ENCODE measurements around the gene CXCR5.

Gene CXCR5

DNA sequence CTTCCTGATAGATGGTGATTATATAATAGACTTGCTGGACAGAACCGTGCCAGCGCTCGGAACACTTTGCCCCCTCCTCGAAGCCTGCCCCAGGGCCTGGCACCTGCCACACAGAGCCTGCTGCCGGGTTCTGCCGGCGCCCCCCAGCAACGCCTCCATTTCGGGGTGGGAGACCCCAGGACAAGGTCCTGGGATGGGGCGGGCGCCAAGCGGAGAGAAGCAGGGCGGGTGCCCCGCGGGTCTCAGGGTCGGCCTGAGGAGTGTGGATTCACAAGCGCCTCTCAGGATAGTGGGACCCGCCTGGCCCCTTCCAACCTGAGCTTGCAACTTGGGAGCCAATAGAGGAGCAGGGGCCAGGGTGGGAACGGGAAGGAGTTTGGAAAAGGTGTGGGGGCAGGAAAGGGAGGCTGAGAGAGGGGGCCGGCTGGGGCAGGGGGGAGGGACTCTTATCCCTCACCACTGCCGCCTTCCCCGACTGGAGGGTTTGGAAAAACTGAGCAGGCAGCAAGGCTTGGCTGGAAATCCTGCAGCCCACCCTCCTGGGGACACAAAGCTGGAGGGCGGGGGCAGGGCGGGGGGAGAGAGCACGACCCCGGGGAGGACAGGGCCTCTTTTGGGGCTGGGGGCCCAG lies 45.3 kb downstream of the CXCR5 start:
- DNase-seq = peak; percentile 74

- DNase-seq = peak; percentile 76
These were observed 45.9 kb downstream of the CXCR5 start for GRCh38 chr11:118929501-118930093.

DNA sequence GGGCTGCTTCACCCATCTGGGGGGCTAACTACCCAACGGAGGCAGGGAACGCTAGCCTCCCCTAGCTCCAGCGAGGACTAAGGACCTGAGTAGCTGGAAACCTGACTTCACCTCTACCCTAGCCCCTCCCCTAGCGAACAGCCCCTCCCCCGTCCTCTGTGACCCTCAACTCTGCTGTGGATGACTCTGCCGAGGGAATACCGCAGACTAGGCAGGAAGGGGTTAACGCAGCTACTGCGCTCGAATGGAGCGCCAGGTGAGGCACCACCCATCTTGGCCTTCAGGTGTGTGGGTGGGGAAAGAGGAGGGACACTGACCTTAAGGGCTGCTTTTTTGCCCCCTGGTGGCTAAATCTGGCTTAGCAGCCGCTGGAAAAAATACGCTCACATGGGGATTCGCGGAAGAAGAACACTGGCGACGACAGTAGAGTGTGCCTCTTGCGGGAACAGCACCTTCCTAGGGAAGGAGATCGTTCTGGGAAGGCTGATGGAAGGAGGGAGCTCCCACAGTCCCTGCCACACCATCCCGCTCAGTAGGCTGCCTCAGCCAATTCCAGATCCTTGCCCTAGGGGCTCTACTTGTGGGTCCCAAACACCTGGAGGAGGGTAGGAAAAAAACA lies 46.5 kb downstream of the CXCR5 start:
- DNase-seq = peak; percentile 80

GRCh38 chr11:118931571-118931970 lies 47.9 kb downstream of the CXCR5 start:
- no peak for DNase-seq

DNA sequence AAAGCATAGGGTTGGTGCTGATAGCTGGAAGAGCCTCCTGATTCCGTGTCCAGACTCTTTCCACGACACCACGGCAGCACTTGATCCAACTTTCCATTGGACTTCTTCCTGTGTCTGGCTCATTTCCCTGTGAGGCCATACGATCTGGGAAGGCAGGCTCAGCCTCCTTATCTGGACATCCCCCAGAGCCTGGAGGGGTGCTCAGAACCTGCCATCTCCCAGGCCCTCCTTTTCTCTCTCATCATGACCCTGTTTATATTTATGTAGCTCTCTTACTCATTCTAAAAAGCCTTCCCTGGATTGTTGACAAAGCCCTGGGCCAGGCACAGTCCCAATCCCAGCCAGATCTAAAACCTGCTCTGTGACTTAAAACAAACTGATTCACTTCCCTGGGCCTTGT lies 49.8 kb downstream of the CXCR5 start:
- DNase-seq = no peak

DNA sequence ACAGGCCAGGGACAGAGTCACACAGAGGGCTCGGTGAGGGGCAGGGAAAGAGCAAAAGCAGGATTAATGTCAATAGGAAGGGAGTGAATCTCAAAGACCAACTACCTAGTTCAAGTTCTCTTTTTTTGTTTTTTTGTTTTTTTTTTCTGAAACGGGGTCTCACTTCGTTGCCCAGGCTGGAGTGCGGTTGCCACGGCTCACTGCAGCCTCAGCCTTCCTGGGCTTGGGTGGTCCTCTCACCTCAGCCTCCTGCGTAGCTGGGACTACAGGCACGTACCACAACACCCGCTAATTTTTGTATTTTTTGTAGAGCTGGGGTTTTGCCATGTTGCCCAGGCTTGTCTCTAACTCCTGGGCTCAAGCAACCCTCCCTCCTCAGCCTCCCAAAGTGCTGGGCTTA lies 51.7 kb downstream of the CXCR5 start:
- no peak for DNase-seq

DNA sequence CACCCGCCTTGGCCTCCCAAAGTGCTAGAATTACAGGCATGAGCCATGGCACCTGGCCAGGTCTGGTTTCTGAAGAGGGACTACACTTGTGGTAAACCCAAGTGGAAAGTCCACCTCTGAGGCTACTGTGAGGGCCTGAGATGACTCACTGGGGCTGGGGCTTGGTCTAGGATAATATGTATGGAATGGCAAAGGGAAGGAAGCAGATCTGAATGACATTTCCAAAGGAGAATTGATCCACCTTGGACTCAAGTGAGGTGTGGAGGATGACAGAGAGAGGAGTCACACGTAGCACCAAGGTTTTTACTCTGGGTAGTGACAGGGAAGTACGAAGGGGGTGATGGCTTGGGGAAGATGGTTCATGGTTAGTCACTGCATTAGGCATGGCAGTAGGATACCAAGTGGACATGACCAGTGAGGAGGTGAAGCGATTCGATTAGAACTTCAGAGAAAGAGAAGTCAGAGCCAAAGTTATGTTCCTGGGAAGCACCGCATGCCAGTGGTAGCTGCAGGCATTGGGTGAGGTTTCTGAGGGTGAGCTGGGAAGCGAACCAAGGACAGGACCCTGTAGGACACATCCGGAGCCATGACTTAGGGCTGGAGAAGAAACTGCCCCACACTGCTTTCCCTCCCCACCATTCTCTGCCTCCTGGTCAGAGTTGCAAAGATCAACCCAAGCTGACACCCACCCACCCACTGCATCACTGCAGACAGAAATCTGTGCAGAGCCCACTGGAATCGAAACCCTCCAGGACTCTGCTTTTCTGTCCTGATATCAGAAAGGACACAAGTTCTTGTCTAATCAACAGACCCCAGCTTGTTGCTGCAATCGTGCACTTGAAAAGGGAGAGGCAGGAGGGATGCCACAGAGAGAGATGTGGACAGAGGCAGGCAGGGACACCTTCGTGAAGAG lies 55.1 kb downstream of the CXCR5 start:
- DNase-seq = no peak

GRCh38 chr11:118939404-118939915 lies 55.8 kb downstream of the CXCR5 start:
- DNase-seq = no peak

DNA sequence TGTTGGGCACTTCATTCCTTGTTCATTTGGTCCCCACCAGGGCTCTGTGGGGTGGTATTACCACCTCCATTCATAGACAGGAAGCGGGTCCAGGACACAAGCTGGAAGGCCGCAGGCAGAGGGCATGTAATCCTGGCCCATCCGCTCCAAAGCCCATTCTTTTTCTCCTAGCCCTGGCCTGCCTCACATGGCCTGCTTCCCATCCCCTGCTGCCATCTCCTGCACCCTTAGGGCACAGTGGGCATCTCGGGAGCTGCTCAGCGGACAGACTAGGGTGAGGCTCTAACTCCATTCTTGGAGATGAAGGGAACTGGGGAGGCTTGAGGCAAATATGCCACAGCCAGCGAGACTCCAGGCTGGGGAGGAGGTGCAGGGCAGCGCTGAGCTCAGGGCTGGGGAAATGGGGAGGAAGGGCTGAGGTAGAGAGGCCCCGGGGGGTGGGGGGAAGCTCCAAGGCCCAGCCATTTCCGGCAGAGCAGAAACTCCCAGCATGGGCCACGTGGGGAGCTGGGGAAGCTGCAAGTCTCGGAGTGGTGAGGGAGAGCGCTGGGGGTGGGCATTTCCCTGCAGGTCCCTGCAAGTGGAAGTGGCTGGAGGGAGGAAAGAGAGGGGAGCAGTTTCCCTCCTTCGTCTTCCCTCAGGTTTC lies 56.4 kb downstream of the CXCR5 start:
- DNase-seq = no peak

DNA sequence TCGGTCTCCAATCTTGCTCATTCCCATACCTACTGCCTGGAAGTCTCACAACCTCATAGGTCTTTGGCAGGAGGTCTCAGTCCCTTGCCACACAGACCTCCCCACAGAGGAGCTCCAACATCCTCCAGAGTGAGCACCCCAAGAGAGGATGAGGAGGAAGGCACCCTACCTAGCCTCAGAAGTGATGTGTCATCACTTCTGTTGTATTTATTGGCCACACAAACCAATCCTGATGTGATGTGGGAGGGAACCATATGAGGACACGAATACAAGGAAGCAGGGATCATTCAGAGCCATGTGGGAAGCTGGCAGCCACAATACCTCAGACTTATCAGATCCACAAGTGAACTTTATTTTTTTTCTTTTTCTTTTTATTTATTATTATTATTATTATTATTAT lies 63.4 kb downstream of the CXCR5 start:
- DNase-seq = no peak
